GM23338 (cell line): ENCODE data around the gene DTYMK. TPM values are rescaled to one million over a fixed set of nuclear protein-coding genes. Genes with fewer than 3 reads are reported as not detected.

ENCODE experiments used
- ATAC-seq: fragments of 200-7000 bp; cut with Tn5 transposase; 3 replicates; pipeline ENCODE4 v1.9.1; 2020
- DNase-seq: peaks from one replicate; pipeline ENCODE4 v3.0.0-alpha.2; 2015; ENCODE audit warnings: low spot score
- H2AFZ ChIP-seq: fragments of 200-600 bp; sonication (generic); 2 replicates; pipeline ENCODE4 v1.8.0; 2016; ENCODE audit warnings: antibody characterized with exemption, mild to moderate bottlenecking, moderate library complexity
- H3F3A ChIP-seq: fragments of 200-600 bp; sonication (generic); replicated peaks from 2 replicates; pipeline ENCODE4 v1.8.0; 2017; ENCODE audit warnings: antibody characterized with exemption, mixed run types, low read depth
- H3K27ac ChIP-seq: fragments of 200-600 bp; sonication (generic); 2 replicates; pipeline ENCODE4 v1.6.1; 2016; ENCODE audit warnings: low read depth
- H3K27me3 ChIP-seq: fragments of 200-600 bp; sonication (generic); 2 replicates; pipeline ENCODE4 v1.8.0; 2016; ENCODE audit warnings: mild to moderate bottlenecking, mixed run types, moderate library complexity; ENCODE audit not compliant: insufficient read depth
- H3K36me3 ChIP-seq: fragments of 200-600 bp; sonication (generic); 2 replicates; pipeline ENCODE4 v1.8.0; 2016; ENCODE audit warnings: mild to moderate bottlenecking; ENCODE audit not compliant: insufficient read depth
- H3K4me1 ChIP-seq: fragments of 200-600 bp; sonication (generic); 2 replicates; pipeline ENCODE4 v1.8.0; 2016; ENCODE audit warnings: mild to moderate bottlenecking, moderate library complexity; ENCODE audit not compliant: insufficient read depth
- H3K4me2 ChIP-seq: fragments of 200-600 bp; sonication (generic); 2 replicates; pipeline ENCODE4 v1.7.1; 2017; ENCODE audit warnings: mixed run types
- H3K4me3 ChIP-seq: fragments of 200-600 bp; sonication (generic); 2 replicates; pipeline ENCODE4 v1.6.1; 2016; ENCODE audit warnings: mixed run types
- H3K79me2 ChIP-seq: fragments of 200-600 bp; sonication (generic); replicated peaks from 2 replicates; pipeline ENCODE4 v1.8.0; 2017; ENCODE audit warnings: mild to moderate bottlenecking; ENCODE audit not compliant: insufficient read depth
- H3K9me2 ChIP-seq: fragments of 200-600 bp; sonication (generic); 2 replicates; pipeline ENCODE4 v1.8.0; 2017; ENCODE audit not compliant: insufficient read depth
- H4K20me1 ChIP-seq: fragments of 200-600 bp; sonication (generic); replicated peaks from 2 replicates; pipeline ENCODE4 v1.8.0; 2017; ENCODE audit warnings: mild to moderate bottlenecking; ENCODE audit not compliant: insufficient read depth
- H3K27ac Mint-ChIP-seq: 2 replicates; pipeline ENCODE4 v1.8.0; 2020; ENCODE audit warnings: inconsistent platforms, mild to moderate bottlenecking, moderate library complexity, mixed read lengths
- H3K27me3 Mint-ChIP-seq: 3 replicates; pipeline ENCODE4 v1.8.0; 2022; ENCODE audit warnings: low read depth, mild to moderate bottlenecking, moderate library complexity, mixed read lengths, inconsistent platforms; ENCODE audit not compliant: insufficient read depth, poor library complexity
- H3K36me3 Mint-ChIP-seq: 3 replicates; pipeline ENCODE4 v1.8.0; 2021; ENCODE audit warnings: low read depth, mild to moderate bottlenecking, inconsistent platforms, moderate library complexity, mixed read lengths
- H3K4me1 Mint-ChIP-seq: 3 replicates; pipeline ENCODE4 v1.8.0; 2020; ENCODE audit warnings: mild to moderate bottlenecking, inconsistent platforms, mixed read lengths
- H3K4me3 Mint-ChIP-seq: 3 replicates; pipeline ENCODE4 v1.8.0; 2021; ENCODE audit warnings: moderate library complexity, mild to moderate bottlenecking, inconsistent platforms, mixed read lengths
- H3K9me3 Mint-ChIP-seq: 3 replicates; pipeline ENCODE4 v1.8.0; 2020; ENCODE audit warnings: moderate library complexity, mild to moderate bottlenecking, inconsistent platforms, mixed read lengths
- CREB1 ChIP-seq: fragments of 250-450 bp; sonication (Bioruptor Pico); IDR thresholded peaks from 2 replicates; pipeline ENCODE4 v1.5.0; 2020; ENCODE audit warnings: low read depth, mild to moderate bottlenecking, moderate library complexity
- CTCF ChIP-seq, 2 experiments: fragments of 200-600 bp in 1 of 2; sonication (generic) in 1 of 2; conservative IDR thresholded peaks; 2 replicates each; pipeline versions ENCODE4 v1.5.1 to v1.6.1; 2016 to 2017; ENCODE audit warnings: antibody characterized with exemption in 2 of 2, low read depth in 2 of 2, mild to moderate bottlenecking in 2 of 2, moderate library complexity in 1 of 2
- REST ChIP-seq: IDR thresholded peaks from one replicate; pipeline ENCODE4 v1.6.1; 2018; ENCODE audit warnings: antibody characterized with exemption; ENCODE audit not compliant: unreplicated experiment
- ZNF331 ChIP-seq: fragments of 250-450 bp; sonication (Bioruptor Pico); IDR thresholded peaks from 2 replicates; pipeline ENCODE4 v1.5.0; 2020; ENCODE audit warnings: low read depth, mild to moderate bottlenecking, moderate library complexity
- ZNF462 ChIP-seq: fragments of 250-450 bp; sonication (Bioruptor Pico); IDR thresholded peaks from 2 replicates; pipeline ENCODE4 v1.5.0; 2020; ENCODE audit warnings: mild to moderate bottlenecking, moderate library complexity
- polyA plus RNA-seq: library from polyadenylated mRNA; unstranded; fragments of >200 nt; fragmentation: Nextera tagmentation; extraction: Ambion mirVana; gene quantifications from 2 replicates; pipeline ENCODE4 v1.2.1, GENCODE V29; 2016
- total RNA-seq: library from RNA; depleted of rRNA; stranded (reverse); fragments of >200 nt; shearing (Covaris generic); gene quantifications from 2 replicates; pipeline ENCODE4 v1.2.3, GENCODE V29; 2014
- TF ChIP-seq, protein P1 (sequence below): IDR thresholded peaks from 2 replicates; pipeline ENCODE4 v1.6.1; 2016; ENCODE audit warnings: antibody characterized with exemption

The DTYMK gene
- total and polyA plus RNA-seq, 2 experiments from 2014 or later = 55.4 to 65.4 TPM

GRCh38 chr2:241701149-241701398 is 14.5 kb upstream of the DTYMK start:
- Histone ChIP-seq H3F3A (no peaks in the 10 kb centered on the region), H3K79me2 (peaks cover 26% of the 10 kb centered on the region), H2AFZ (no peak overlapping the region), H3K4me3 (peak overlapping the region; percentile 79), H3K9me2 (no peaks in the 10 kb centered on the region), H3K4me2 (peak overlapping the region; percentile 92), H3K36me3 (peaks cover 8% of the 10 kb centered on the region), H3K27me3 (no peaks in the 10 kb centered on the region), H3K27ac (peak overlapping the region; percentile 83), H3K4me1 (peaks cover 7% of the 10 kb centered on the region), H4K20me1 (peaks cover 6% of the 10 kb centered on the region)
- Mint-ChIP-seq H3K4me1 (peaks cover 13% of the 10 kb centered on the region), H3K4me3 (peak overlapping the region; percentile 89), H3K27me3 (peaks cover 17% of the 10 kb centered on the region), H3K9me3 (no peaks in the 10 kb centered on the region; the same call in 2 of the 3 replicates), H3K27ac (peak overlapping the region; percentile 96), H3K36me3 (peaks cover 40% of the 10 kb centered on the region)
- ATAC-seq (no peak), DNase-seq (no peak)
- TF ChIP-seq, protein P1, sequence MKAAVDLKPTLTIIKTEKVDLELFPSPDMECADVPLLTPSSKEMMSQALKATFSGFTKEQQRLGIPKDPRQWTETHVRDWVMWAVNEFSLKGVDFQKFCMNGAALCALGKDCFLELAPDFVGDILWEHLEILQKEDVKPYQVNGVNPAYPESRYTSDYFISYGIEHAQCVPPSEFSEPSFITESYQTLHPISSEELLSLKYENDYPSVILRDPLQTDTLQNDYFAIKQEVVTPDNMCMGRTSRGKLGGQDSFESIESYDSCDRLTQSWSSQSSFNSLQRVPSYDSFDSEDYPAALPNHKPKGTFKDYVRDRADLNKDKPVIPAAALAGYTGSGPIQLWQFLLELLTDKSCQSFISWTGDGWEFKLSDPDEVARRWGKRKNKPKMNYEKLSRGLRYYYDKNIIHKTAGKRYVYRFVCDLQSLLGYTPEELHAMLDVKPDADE = no peak
- TF ChIP-seq ZNF462 (CRISPR knock-in tag) = no peak
- no peak for TF ChIP-seq ZNF331 (CRISPR knock-in tag)
- TF ChIP-seq CTCF (conservative IDR thresholded peaks at IDR 0.05; ENCODE audit: low read depth in 2 of 2) = peak; percentile 35 to 55; a peak in 3 of 4 replicates
- TF ChIP-seq CREB1 (CRISPR knock-in tag) = no peak
- no peak for TF ChIP-seq REST
